H9 (cell line): Measurements from ENCODE around the gene SUPT3H. TPM values are rescaled to one million over a fixed set of nuclear protein-coding genes. Genes with fewer than 3 reads are reported as not detected.

Experiments
- DNase-seq: peaks from one replicate; pipeline ENCODE4 v3.0.0-alpha.2; 2017
- H2AFZ ChIP-seq: one replicate; pipeline ENCODE4 v1.6.1; 2013; ENCODE audit warnings: mild to moderate bottlenecking, low read length, control low read depth, moderate library complexity
- H2AK5ac ChIP-seq: 2 replicates; pipeline ENCODE4 v1.6.1; 2013; ENCODE audit warnings: low read length, control low read depth, mixed read lengths; ENCODE audit not compliant: insufficient read length
- H2BK120ac ChIP-seq: one replicate; pipeline ENCODE4 v1.6.1; 2013; ENCODE audit warnings: low read depth, mild to moderate bottlenecking, low read length, control low read depth, inconsistent platforms; ENCODE audit not compliant: poor library complexity, severe bottlenecking
- H2BK12ac ChIP-seq: 2 replicates; pipeline ENCODE4 v1.6.1; 2013; ENCODE audit warnings: low read length, control low read depth, mixed read lengths, low read depth; ENCODE audit not compliant: insufficient read length
- H2BK15ac ChIP-seq: 2 replicates; pipeline ENCODE4 v1.6.1; 2013; ENCODE audit warnings: low read depth, low read length, control low read depth
- H2BK20ac ChIP-seq: one replicate; pipeline ENCODE4 v1.6.1; 2013; ENCODE audit warnings: low read depth, mild to moderate bottlenecking, low read length, control low read depth, inconsistent platforms; ENCODE audit not compliant: poor library complexity, severe bottlenecking
- H2BK5ac ChIP-seq: 2 replicates; pipeline ENCODE4 v1.6.1; 2013; ENCODE audit warnings: low read length, control low read depth, mixed read lengths; ENCODE audit not compliant: insufficient read length
- H3K14ac ChIP-seq: 2 replicates; pipeline ENCODE4 v1.6.1; 2013; ENCODE audit warnings: low read length, control low read depth; ENCODE audit not compliant: insufficient read depth
- H3K18ac ChIP-seq: 2 replicates; pipeline ENCODE4 v1.6.1; 2013; ENCODE audit warnings: low read depth, mild to moderate bottlenecking, mixed read lengths, low read length, control low read depth; ENCODE audit not compliant: insufficient read length
- H3K23ac ChIP-seq: 2 replicates; pipeline ENCODE4 v1.6.1; 2013; ENCODE audit warnings: low read length, control low read depth, mixed read lengths, low read depth; ENCODE audit not compliant: insufficient read length
- H3K23me2 ChIP-seq: 2 replicates; pipeline ENCODE4 v1.6.1; 2013; ENCODE audit warnings: low read depth, mild to moderate bottlenecking, mixed read lengths, low read length, control low read depth; ENCODE audit not compliant: insufficient read length, poor library complexity, severe bottlenecking
- H3K27ac ChIP-seq: 2 replicates; pipeline ENCODE4 v1.5.1; 2013; ENCODE audit warnings: low read length, control low read depth, mixed read lengths, low read depth; ENCODE audit not compliant: insufficient read length
- H3K27me3 ChIP-seq: 2 replicates; pipeline ENCODE4 v1.6.1; 2013; ENCODE audit warnings: low read length, control low read depth, inconsistent platforms; ENCODE audit not compliant: insufficient read depth
- H3K4ac ChIP-seq: 2 replicates; pipeline ENCODE4 v1.6.1; 2013; ENCODE audit warnings: low read depth, mild to moderate bottlenecking, control low read depth, inconsistent platforms, low read length, moderate library complexity
- H3K4me1 ChIP-seq: 2 replicates; pipeline ENCODE4 v1.6.1; 2013; ENCODE audit warnings: low read length, control low read depth, inconsistent platforms; ENCODE audit not compliant: insufficient read depth
- H3K4me2 ChIP-seq: 2 replicates; pipeline ENCODE4 v1.6.1; 2013; ENCODE audit warnings: low read length, control low read depth, mixed read lengths; ENCODE audit not compliant: insufficient read length, insufficient read depth
- H3K56ac ChIP-seq: 2 replicates; pipeline ENCODE4 v1.6.1; 2013; ENCODE audit warnings: low read depth, mild to moderate bottlenecking, mixed read lengths, low read length, control low read depth; ENCODE audit not compliant: insufficient read length
- H3K79me1 ChIP-seq: 2 replicates; pipeline ENCODE4 v1.6.1; 2013; ENCODE audit warnings: low read depth, mild to moderate bottlenecking, moderate library complexity, low read length, control low read depth, inconsistent platforms; ENCODE audit not compliant: insufficient read depth, poor library complexity, severe bottlenecking
- H3K79me2 ChIP-seq: 2 replicates; pipeline ENCODE4 v1.6.1; 2013; ENCODE audit warnings: low read length, control low read depth, inconsistent platforms; ENCODE audit not compliant: insufficient read depth
- H3K9ac ChIP-seq: 2 replicates; pipeline ENCODE4 v1.6.1; 2013; ENCODE audit warnings: low read length, control low read depth, mixed read lengths; ENCODE audit not compliant: insufficient read length; ENCODE audit errors: extremely low read depth
- H3K9me3 ChIP-seq: one replicate; pipeline ENCODE4 v1.6.1; 2013; ENCODE audit warnings: low read depth, low read length, inconsistent platforms; ENCODE audit not compliant: control insufficient read depth
- H3T11ph ChIP-seq: one replicate; pipeline ENCODE4 v1.6.1; 2013; ENCODE audit warnings: mild to moderate bottlenecking, low read length, control low read depth, inconsistent platforms
- H4K20me1 ChIP-seq: one replicate; pipeline ENCODE4 v1.6.1; 2013; ENCODE audit not compliant: control insufficient read depth, insufficient read length, insufficient read depth
- H4K5ac ChIP-seq: 2 replicates; pipeline ENCODE4 v1.6.1; 2013; ENCODE audit warnings: low read depth, mild to moderate bottlenecking, mixed read lengths, low read length, control low read depth; ENCODE audit not compliant: insufficient read length
- H4K8ac ChIP-seq: replicated peaks from 2 replicates; pipeline ENCODE4 v1.6.1; 2013; ENCODE audit warnings: low read length, control low read depth, mixed read lengths, low read depth; ENCODE audit not compliant: insufficient read length
- H4K91ac ChIP-seq: 2 replicates; pipeline ENCODE4 v1.6.1; 2013; ENCODE audit warnings: low read depth, mild to moderate bottlenecking, moderate library complexity, mixed read lengths, low read length, control low read depth; ENCODE audit not compliant: insufficient read length
- H3K27ac Mint-ChIP-seq, 3 experiments: 2 replicates in 2 of 3; 3 replicates in 1 of 3; pipeline ENCODE4 v1.8.0; 2020 to 2021; ENCODE audit warnings: mixed read lengths in 3 of 3, mild to moderate bottlenecking in 1 of 3, moderate library complexity in 1 of 3
- H3K27me3 Mint-ChIP-seq: 2 replicates; pipeline ENCODE4 v1.8.0; 2021; ENCODE audit warnings: low read depth, mild to moderate bottlenecking, moderate library complexity, mixed read lengths
- H3K36me3 Mint-ChIP-seq, 3 experiments: 2 replicates in 2 of 3; 3 replicates in 1 of 3; pipeline ENCODE4 v1.8.0; 2020 to 2021; ENCODE audit warnings: low read depth in 3 of 3, mixed read lengths in 3 of 3; ENCODE audit not compliant: insufficient read depth in 1 of 3
- H3K4me1 Mint-ChIP-seq, 2 experiments: 2 replicates each; pipeline ENCODE4 v1.8.0; 2020; ENCODE audit warnings: mixed read lengths in 2 of 2
- H3K4me3 Mint-ChIP-seq, 2 experiments: 2 replicates in 1 of 2; 3 replicates in 1 of 2; pipeline ENCODE4 v1.8.0; 2020 to 2021; ENCODE audit warnings: mild to moderate bottlenecking in 2 of 2, mixed read lengths in 2 of 2, moderate library complexity in 1 of 2
- H3K9me3 Mint-ChIP-seq, 2 experiments: 2 replicates in 1 of 2; 3 replicates in 1 of 2; pipeline ENCODE4 v1.8.0; 2020; ENCODE audit warnings: mild to moderate bottlenecking in 2 of 2, mixed read lengths in 2 of 2, moderate library complexity in 1 of 2
- CTCF ChIP-seq: fragments of 200-600 bp; sonication (generic); conservative IDR thresholded peaks from 3 replicates; pipeline ENCODE4 v1.8.0; 2021; ENCODE audit warnings: antibody characterized with exemption, mild to moderate bottlenecking
- WGBS: extraction: QIAGEN DNeasy Blood & Tissue Kit; methylation state at CpG from one replicate; pipeline ENCODE4 v1.1.7; 2013; ENCODE audit warnings: missing lambda C conversion rate, low lambda C conversion rate, mixed read lengths; ENCODE audit not compliant: insufficient read length; ENCODE audit errors: extremely low coverage; 5-methylcytosine and 5-hydroxymethylcytosine counted together
- total RNA-seq: library from RNA; stranded (reverse); gene quantifications from 2 replicates; pipeline ENCODE4 v1.2.1, GENCODE V29; 2021

The SUPT3H gene
- total RNA-seq, 1 experiment from 2014 or later: 22.5 TPM

- Histone ChIP-seq H3K4ac (no peak overlapping the region), H4K8ac (no peak overlapping the region), H3K23ac (no peak overlapping the region), H3K9me3 (no peaks in the 10 kb centered on the region), H3K4me2 (no peak overlapping the region), H3K27me3 (no peaks in the 10 kb centered on the region), H3K18ac (no peak overlapping the region), H3K56ac (no peak overlapping the region), H2AK5ac (no peak overlapping the region), H2BK120ac (no peak overlapping the region), H2BK20ac (no peak overlapping the region), H3K23me2 (no peaks in the 10 kb centered on the region), H2AFZ (no peak overlapping the region), H3K79me2 (no peaks in the 10 kb centered on the region), H3K14ac (no peak overlapping the region), H3K9ac (no peak overlapping the region), H2BK5ac (no peak overlapping the region), H2BK15ac (no peak overlapping the region), H4K20me1 (no peaks in the 10 kb centered on the region), H3K27ac (no peak overlapping the region), H3K4me1 (no peaks in the 10 kb centered on the region; the same call in 1 of the 2 replicates), H2BK12ac (no peak overlapping the region), H3K79me1 (no peaks in the 10 kb centered on the region), H4K91ac (no peak overlapping the region), H4K5ac (no peak overlapping the region), H3T11ph (no peak overlapping the region)
- TF ChIP-seq CTCF: no peak
- no CpG with 5 or more reads among the region's 3 CpGs for WGBS
- Mint-ChIP-seq H3K36me3 (peaks cover 0 to 12% (median 2%) of the 10 kb centered on the region in 3 experiments; a peak in 4 of 7 replicates), H3K4me3 (no peak overlapping the region), H3K9me3 (peaks cover 4 to 7% of the 10 kb centered on the region in 2 experiments; a peak in 3 of 5 replicates), H3K4me1 (peaks cover 9 to 13% of the 10 kb centered on the region in 2 experiments; a peak in 2 of 4 replicates), H3K27ac (no peak overlapping the region), H3K27me3 (no peaks in the 10 kb centered on the region)
- DNase-seq: no peak
Measured at GRCh38 chr6:44820759-44821158, 557.0 kb downstream of the SUPT3H start.
